SU-DHL-6 (cell line): Measurements from ENCODE around the gene WDR18.

ENCODE experiments used
- H2AFZ ChIP-seq: fragments of 200-600 bp; sonication (generic); 2 replicates; pipeline ENCODE4 v1.6.1; 2014; ENCODE audit warnings: low read depth, mild to moderate bottlenecking, moderate library complexity, mixed read lengths, antibody characterized with exemption, low read length; ENCODE audit not compliant: severe bottlenecking
- H3F3A ChIP-seq: fragments of 200-600 bp; shearing (Covaris generic); 2 replicates; pipeline ENCODE4 v1.6.0; 2016; ENCODE audit warnings: antibody characterized with exemption, mild to moderate bottlenecking; ENCODE audit not compliant: insufficient read depth
- H3K27ac ChIP-seq: fragments of 200-600 bp; sonication (generic); 2 replicates; pipeline ENCODE4 v1.5.1; 2016; ENCODE audit warnings: low read depth, mild to moderate bottlenecking, low read length, moderate library complexity, mixed read lengths
- H3K27me3 ChIP-seq: fragments of 200-600 bp; sonication (generic), shearing (Covaris generic); 2 replicates; pipeline ENCODE4 v1.6.0; 2014; ENCODE audit warnings: mild to moderate bottlenecking, low read length
- H3K36me3 ChIP-seq: fragments of 200-600 bp; sonication (generic); 2 replicates; pipeline ENCODE4 v1.6.1; 2014; ENCODE audit warnings: mild to moderate bottlenecking, low read length, mixed read lengths
- H3K4me2 ChIP-seq: fragments of 300-600, 200-600 bp; shearing (Covaris generic), sonication (generic); 2 replicates; pipeline ENCODE4 v1.6.0; 2014; ENCODE audit warnings: low read length, low read depth, mild to moderate bottlenecking; ENCODE audit not compliant: poor library complexity, severe bottlenecking
- H3K4me3 ChIP-seq: fragments of 200-600 bp; sonication (generic); 2 replicates; pipeline ENCODE4 v1.5.1; 2014; ENCODE audit warnings: antibody characterized with exemption, low read length, mild to moderate bottlenecking, mixed read lengths; ENCODE audit not compliant: insufficient read depth, poor library complexity, severe bottlenecking
- H3K79me2 ChIP-seq: fragments of 200-600 bp; sonication (generic); 2 replicates; pipeline ENCODE4 v1.6.1; 2014; ENCODE audit warnings: mild to moderate bottlenecking, low read length, moderate library complexity; ENCODE audit not compliant: insufficient read depth
- H3K9ac ChIP-seq: fragments of 200-600 bp; sonication (generic); 2 replicates; pipeline ENCODE4 v1.7.0; 2014; ENCODE audit warnings: mild to moderate bottlenecking, low read length
- H3K9me2 ChIP-seq: fragments of 200-600 bp; sonication (generic); replicated peaks from 2 replicates; pipeline ENCODE4 v1.6.1; 2014; ENCODE audit warnings: low read length; ENCODE audit not compliant: insufficient read depth
- H3K9me3 ChIP-seq: fragments of 200-600 bp; sonication (generic); 2 replicates; pipeline ENCODE4 v1.6.1; 2014; ENCODE audit warnings: low read length, mixed read lengths; ENCODE audit not compliant: insufficient read depth
- H4K20me1 ChIP-seq: fragments of 200-600 bp; sonication (generic); 2 replicates; pipeline ENCODE4 v1.6.1; 2014; ENCODE audit warnings: low read depth, mild to moderate bottlenecking, antibody characterized with exemption, low read length, moderate library complexity, mixed read lengths
- EZH2phosphoT487 ChIP-seq: fragments of 200-600 bp; sonication (generic), shearing (Covaris generic); conservative IDR thresholded peaks from 2 replicates; pipeline ENCODE4 v1.6.1; 2018; ENCODE audit warnings: mild to moderate bottlenecking, antibody characterized with exemption, low read length, moderate library complexity, mixed read lengths
- TF ChIP-seq, protein P1 (sequence below): fragments of 200-600 bp; sonication (generic); IDR thresholded peaks from one replicate; pipeline ENCODE4 v1.5.1; 2017; ENCODE audit warnings: antibody characterized with exemption, mild to moderate bottlenecking, low read length, moderate library complexity; ENCODE audit not compliant: insufficient read depth, poor library complexity, severe bottlenecking

The WDR18 gene

DNA sequence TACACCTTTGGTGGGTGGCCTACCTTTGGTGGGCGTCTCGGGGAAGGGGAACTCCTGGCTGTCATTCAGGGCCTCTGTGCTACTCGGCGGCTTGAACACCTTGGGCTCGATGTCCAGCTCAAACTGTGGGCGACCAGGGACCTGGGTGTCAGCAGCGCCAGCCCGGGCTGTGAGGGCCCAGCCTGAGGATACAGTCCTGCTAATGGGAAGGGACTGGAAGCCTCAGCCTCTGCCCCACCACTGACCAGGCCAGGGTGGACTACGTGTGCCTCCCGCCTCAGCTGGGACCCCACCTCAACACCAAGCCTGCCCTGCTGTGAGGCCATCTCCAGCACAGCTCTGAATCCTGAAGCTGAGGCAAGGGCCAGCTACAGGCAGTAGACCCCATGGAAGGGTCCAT, 29.1 kb downstream of the WDR18 start:
- H3K9ac ChIP-seq, result no peak overlapping the region
- no peaks in the 10 kb centered on the region for H3K36me3 ChIP-seq
- no peak for TF ChIP-seq EZH2phosphoT487
- TF ChIP-seq, protein P1, sequence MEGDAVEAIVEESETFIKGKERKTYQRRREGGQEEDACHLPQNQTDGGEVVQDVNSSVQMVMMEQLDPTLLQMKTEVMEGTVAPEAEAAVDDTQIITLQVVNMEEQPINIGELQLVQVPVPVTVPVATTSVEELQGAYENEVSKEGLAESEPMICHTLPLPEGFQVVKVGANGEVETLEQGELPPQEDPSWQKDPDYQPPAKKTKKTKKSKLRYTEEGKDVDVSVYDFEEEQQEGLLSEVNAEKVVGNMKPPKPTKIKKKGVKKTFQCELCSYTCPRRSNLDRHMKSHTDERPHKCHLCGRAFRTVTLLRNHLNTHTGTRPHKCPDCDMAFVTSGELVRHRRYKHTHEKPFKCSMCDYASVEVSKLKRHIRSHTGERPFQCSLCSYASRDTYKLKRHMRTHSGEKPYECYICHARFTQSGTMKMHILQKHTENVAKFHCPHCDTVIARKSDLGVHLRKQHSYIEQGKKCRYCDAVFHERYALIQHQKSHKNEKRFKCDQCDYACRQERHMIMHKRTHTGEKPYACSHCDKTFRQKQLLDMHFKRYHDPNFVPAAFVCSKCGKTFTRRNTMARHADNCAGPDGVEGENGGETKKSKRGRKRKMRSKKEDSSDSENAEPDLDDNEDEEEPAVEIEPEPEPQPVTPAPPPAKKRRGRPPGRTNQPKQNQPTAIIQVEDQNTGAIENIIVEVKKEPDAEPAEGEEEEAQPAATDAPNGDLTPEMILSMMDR, result no peak

DNA sequence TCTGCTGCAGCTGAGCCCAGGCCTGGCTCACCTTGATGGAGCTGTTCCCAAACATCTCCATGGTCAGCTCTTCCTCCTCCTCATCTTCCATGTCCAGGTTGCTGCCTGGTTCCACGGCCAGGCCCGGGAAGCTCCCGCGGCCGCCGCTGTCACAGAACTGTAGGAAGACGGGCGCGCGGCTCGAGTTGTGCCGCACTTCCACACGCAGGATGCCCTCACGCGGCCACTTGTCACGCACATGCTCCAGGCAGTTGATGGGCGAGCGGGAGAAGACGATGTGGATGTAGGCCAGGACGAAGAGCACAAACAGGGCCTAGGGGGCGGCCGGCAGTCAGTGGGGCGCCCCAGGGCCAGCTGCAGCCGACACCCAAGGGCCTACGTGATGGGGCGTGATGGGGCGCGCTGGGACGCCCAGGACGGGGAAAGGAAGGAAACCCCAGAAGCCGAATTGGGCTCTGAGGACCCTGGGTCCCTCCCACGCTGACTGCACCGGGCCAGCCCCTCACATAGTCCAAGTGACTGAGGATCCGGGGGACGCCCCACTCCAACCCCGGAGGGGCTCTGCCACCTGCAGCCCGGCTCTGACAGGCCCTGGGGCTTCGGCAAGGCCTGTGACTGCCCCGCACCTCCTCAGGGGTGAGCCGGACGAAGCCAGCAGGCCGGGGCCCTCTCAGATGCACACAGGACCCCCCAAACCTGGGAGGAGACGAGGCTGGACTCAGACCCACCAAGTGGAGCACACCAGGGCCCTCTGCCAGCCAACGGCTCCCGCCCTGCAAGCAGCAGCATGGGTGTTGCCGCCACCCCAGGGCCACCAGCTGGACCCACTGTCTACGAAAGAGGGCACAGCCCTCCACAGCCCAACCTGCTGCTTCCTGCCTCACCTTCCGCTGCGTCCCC, 30.3 kb downstream of the WDR18 start:
- H3F3A ChIP-seq, result no peaks in the 10 kb centered on the region
- H3K27me3 ChIP-seq, result no peaks in the 10 kb centered on the region
- H3K9me2 ChIP-seq, result no peaks in the 10 kb centered on the region
- H4K20me1 ChIP-seq, result 0 out of 2 replicates have a peak, but pooled peaks cover 5% of the 10 kb centered on the region
- no peak overlapping the region for H3K9ac ChIP-seq
- no peaks in the 10 kb centered on the region for H3K36me3 ChIP-seq
- no peak overlapping the region for H3K4me2 ChIP-seq
- H3K4me3 ChIP-seq, result no peak overlapping the region
- TF ChIP-seq, protein P1, result no peak
- no peak for TF ChIP-seq EZH2phosphoT487
- no peak overlapping the region for H2AFZ ChIP-seq
- no peaks in the 10 kb centered on the region for H3K9me3 ChIP-seq
- peaks cover 49% of the 10 kb centered on the region for H3K79me2 ChIP-seq
- no peak overlapping the region for H3K27ac ChIP-seq

More for the DNA sequence above, 29.1 kb downstream of the WDR18 start:
- Histone ChIP-seq H3K9me3 (no peaks in the 10 kb centered on the region), H3K27me3 (no peaks in the 10 kb centered on the region), H3K4me2 (no peak overlapping the region), H2AFZ (no peak overlapping the region), H4K20me1 (0 out of 2 replicates have a peak, but pooled peaks cover 5% of the 10 kb centered on the region), H3F3A (no peaks in the 10 kb centered on the region), H3K79me2 (peaks cover 37% of the 10 kb centered on the region), H3K9me2 (no peaks in the 10 kb centered on the region), H3K4me3 (no peak overlapping the region), H3K27ac (no peak overlapping the region)

DNA sequence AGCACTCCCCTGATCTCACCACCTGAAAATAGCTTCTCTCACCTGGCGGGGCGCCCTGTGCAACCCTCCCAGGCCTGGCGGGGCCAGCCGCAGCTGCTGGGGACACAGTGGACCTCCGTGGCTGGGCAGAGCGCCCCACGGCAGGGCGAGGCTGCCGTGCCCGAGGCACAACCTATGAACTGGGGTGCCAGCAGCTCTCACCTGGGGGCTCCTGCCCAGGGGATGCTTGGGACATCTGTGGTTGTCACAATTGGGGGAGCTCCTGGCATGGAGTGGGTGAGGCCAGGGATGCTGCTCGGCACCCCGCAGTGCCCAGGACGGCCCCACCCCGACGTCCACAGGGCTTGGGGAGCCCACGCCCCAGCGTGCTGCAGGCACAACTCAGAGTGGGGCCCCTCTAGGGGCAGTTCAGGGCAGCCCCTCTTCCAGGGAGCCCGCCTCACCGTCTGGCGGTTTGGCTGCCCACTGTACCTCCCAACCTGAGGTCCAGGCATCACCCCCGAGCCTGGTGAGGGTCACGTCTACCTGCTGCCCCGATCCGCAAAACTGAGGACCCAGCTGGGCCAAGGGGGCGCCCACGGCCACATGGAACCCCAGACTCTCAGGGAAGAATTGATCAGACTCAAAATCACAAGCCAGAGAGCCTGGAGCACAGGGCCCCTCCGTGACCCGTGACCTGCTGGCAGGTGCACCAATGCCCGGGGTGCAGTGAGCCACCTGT, 31.1 kb downstream of the WDR18 start:
- no peak for TF ChIP-seq EZH2phosphoT487
- TF ChIP-seq, protein P1, result no peak
- H3K9ac ChIP-seq, result no peak overlapping the region
- no peak overlapping the region for H3K4me2 ChIP-seq
- H3K4me3 ChIP-seq, result no peak overlapping the region
- no peaks in the 10 kb centered on the region for H3K36me3 ChIP-seq
- H3K9me3 ChIP-seq, result no peaks in the 10 kb centered on the region
- H3K27ac ChIP-seq, result no peak overlapping the region
- peaks cover 58% of the 10 kb centered on the region for H3K79me2 ChIP-seq
- 0 out of 2 replicates have a peak, but pooled peaks cover 5% of the 10 kb centered on the region for H4K20me1 ChIP-seq
- H3F3A ChIP-seq, result no peaks in the 10 kb centered on the region
- no peak overlapping the region for H2AFZ ChIP-seq
- no peaks in the 10 kb centered on the region for H3K27me3 ChIP-seq
- H3K9me2 ChIP-seq, result no peaks in the 10 kb centered on the region
